Measurements from ENCODE around the gene USP3. TPM values are rescaled to one million over a fixed set of nuclear protein-coding genes. Genes with fewer than 3 reads are reported as not detected.

Gene USP3
- total and polyA plus RNA-seq, 4 donors = 8.5 to 25.4 (median 14.8) TPM

DNA sequence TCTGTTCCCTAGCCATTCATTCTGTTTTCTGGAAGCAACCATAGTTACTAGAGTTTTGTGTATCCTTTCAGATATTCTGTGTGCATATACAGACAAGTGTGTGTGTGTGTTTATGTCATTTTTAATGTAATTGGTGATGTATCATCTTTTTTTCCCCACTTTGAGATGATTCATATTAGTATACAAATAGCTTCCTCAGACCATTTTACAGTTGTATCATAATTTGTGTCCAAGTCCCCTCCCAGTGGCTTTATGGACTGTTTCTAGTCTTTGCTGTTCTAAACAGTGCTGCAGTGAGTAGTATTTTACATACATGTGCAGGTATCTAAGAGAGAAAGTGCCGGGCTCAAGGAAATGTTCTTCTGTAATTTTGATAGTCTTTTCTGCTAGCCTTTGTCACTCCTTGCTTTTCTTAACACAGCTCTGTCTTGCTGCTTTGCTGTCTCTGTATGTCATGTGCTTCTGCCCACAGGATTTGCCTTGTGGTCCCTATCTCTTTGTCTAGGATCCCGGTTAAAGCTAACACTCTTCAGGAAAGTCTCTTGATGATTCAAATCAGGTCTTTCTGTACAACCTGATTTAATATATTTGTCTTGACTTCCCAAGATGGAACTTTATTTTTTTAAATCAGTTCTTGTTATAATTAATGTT is 61.3 kb downstream of the USP3 start:
- Histone ChIP-seq H3K4me3 (ENCODE audit: low read depth in 1 of 3, low read length in 3 of 3) (no peak overlapping the region), H3K27ac (ENCODE audit: low read depth in 1 of 2, low read length in 2 of 2) (no peak overlapping the region), H3K9me3 (ENCODE audit: control insufficient read depth in 4 of 4, low read length in 3 of 4) (no peaks in the 10 kb centered on the region), H3K27me3 (ENCODE audit: control insufficient read depth in 4 of 4, insufficient read depth in 4 of 4, low read length in 3 of 4) (no peaks in the 10 kb centered on the region), H3K4me1 (ENCODE audit: control insufficient read depth in 4 of 4, insufficient read depth in 4 of 4, low read length in 3 of 4) (no peaks in the 10 kb centered on the region), H3K36me3 (ENCODE audit: control insufficient read depth in 4 of 4, insufficient read depth in 3 of 4, low read depth in 1 of 4, low read length in 3 of 4) (peaks cover 6 to 34% (median 31%) of the 10 kb centered on the region in 4 donors), H3K9ac (ENCODE audit: low read depth in 1 of 2, low read length in 2 of 2) (no peak overlapping the region)
- WGBS = 88% methylated on average over 2 of the region's 2 CpGs
- TF ChIP-seq, protein P1, sequence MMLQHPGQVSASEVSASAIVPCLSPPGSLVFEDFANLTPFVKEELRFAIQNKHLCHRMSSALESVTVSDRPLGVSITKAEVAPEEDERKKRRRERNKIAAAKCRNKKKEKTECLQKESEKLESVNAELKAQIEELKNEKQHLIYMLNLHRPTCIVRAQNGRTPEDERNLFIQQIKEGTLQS (IDR thresholded peaks at IDR 0.05) = no peak
- TF ChIP-seq HNF4G (IDR thresholded peaks at IDR 0.05) (no peak), FOXA1 (IDR thresholded peaks at IDR 0.05) (no peak), NR2F2 (IDR thresholded peaks at IDR 0.05) (no peak), SP1 (IDR thresholded peaks at IDR 0.05) (no peak), RXRA (IDR thresholded peaks at IDR 0.05) (no peak), GABPA (IDR thresholded peaks at IDR 0.05 in 1 of 2, conservative IDR thresholded peaks at IDR 0.05 in 1 of 2) (no peak), RAD21 (IDR thresholded peaks at IDR 0.05) (no peak), CTCF (IDR thresholded peaks at IDR 0.05; ENCODE audit: low read depth, low read length, missing input control) (no peak), JUND (IDR thresholded peaks at IDR 0.05) (no peak), FOXA2 (IDR thresholded peaks at IDR 0.05) (no peak), EGR1 (IDR thresholded peaks at IDR 0.05; ENCODE audit: low read depth in 2 of 2) (no peak)
- TF ChIP-seq, protein P2, sequence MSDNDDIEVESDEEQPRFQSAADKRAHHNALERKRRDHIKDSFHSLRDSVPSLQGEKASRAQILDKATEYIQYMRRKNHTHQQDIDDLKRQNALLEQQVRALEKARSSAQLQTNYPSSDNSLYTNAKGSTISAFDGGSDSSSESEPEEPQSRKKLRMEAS (IDR thresholded peaks at IDR 0.05) = no peak
- TF ChIP-seq, protein P3, sequence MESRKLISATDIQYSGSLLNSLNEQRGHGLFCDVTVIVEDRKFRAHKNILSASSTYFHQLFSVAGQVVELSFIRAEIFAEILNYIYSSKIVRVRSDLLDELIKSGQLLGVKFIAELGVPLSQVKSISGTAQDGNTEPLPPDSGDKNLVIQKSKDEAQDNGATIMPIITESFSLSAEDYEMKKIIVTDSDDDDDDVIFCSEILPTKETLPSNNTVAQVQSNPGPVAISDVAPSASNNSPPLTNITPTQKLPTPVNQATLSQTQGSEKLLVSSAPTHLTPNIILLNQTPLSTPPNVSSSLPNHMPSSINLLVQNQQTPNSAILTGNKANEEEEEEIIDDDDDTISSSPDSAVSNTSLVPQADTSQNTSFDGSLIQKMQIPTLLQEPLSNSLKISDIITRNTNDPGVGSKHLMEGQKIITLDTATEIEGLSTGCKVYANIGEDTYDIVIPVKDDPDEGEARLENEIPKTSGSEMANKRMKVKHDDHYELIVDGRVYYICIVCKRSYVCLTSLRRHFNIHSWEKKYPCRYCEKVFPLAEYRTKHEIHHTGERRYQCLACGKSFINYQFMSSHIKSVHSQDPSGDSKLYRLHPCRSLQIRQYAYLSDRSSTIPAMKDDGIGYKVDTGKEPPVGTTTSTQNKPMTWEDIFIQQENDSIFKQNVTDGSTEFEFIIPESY (IDR thresholded peaks at IDR 0.05) = no peak
- DNase-seq (ENCODE audit: low spot score) = no peak

DNA sequence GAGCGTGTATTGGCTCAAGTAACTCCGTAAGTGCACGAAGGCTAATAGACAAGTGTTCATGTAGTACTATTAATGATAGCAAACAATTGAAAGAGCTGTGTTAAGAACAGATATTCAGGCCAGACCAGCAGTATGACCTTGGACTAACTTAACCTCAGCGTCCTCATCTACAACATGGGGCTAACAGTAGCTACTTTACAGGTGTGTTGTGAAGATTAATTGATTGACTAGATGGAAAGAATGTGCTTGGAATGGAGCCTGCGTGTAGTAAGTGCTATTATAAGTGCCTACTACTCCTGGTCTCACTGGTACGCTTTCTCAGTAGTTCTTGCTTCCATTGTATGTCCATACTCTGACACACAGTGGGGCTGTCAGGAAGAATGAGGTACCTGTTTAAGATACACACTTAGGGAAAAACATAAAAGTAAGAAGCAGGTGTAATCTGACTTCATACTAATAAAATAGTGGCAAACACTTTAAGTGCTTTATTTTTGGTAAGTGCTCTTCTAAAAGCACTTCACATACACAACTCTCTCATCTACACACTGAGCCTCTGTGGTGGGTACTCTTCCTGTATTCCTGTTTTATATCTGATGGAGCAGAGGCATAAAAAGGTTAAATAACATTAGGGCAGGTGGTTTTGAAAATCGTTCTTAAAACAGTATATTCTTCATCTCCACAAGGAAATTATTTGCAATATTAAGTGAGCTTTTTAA is 68.5 kb downstream of the USP3 start:
- no peak for DNase-seq (ENCODE audit: low spot score)
- peaks cover 0 to 44% (median 31%) of the 10 kb centered on the region in 4 donors for H3K36me3 ChIP-seq (ENCODE audit: control insufficient read depth in 4 of 4, insufficient read depth in 3 of 4, low read depth in 1 of 4, low read length in 3 of 4)
- TF ChIP-seq SP1 (IDR thresholded peaks at IDR 0.05) (no peak), GABPA (IDR thresholded peaks at IDR 0.05 in 1 of 2, conservative IDR thresholded peaks at IDR 0.05 in 1 of 2) (no peak), NR2F2 (IDR thresholded peaks at IDR 0.05) (no peak)
- TF ChIP-seq, protein P2 (IDR thresholded peaks at IDR 0.05) = no peak
- TF ChIP-seq, protein P3 (IDR thresholded peaks at IDR 0.05) = no peak
- WGBS = 97% methylated on average over 7 of the region's 7 CpGs
- no peak overlapping the region for H3K27ac ChIP-seq (ENCODE audit: low read depth in 1 of 2, low read length in 2 of 2)
- no peaks in the 10 kb centered on the region for H3K27me3 ChIP-seq (ENCODE audit: control insufficient read depth in 4 of 4, insufficient read depth in 4 of 4, low read length in 3 of 4)
- H3K4me3 ChIP-seq (ENCODE audit: low read depth in 1 of 3, low read length in 3 of 3) = no peak overlapping the region
- H3K9ac ChIP-seq (ENCODE audit: low read depth in 1 of 2, low read length in 2 of 2) = no peak overlapping the region
- no peaks in the 10 kb centered on the region for H3K4me1 ChIP-seq (ENCODE audit: control insufficient read depth in 4 of 4, insufficient read depth in 4 of 4, low read length in 3 of 4)
- H3K9me3 ChIP-seq (ENCODE audit: control insufficient read depth in 4 of 4, low read length in 3 of 4) = no peaks in the 10 kb centered on the region

All from liver (tissue), 9 donors.